ENCODE results near the gene AMPD1.

AMPD1 gene

GRCh38 chr1:114710360-114710759 is 15.0 kb upstream of the AMPD1 start:
- no peaks in the 10 kb centered on the region for H4K20me1 ChIP-seq (ENCODE audit: insufficient read depth, low read length)
- no peak overlapping the region for H3K9ac ChIP-seq (ENCODE audit: low read length)
- no peak overlapping the region for H3K27ac ChIP-seq (ENCODE audit: low read length)
- H3K36me3 ChIP-seq (replicated peaks; ENCODE audit: low read depth, low read length): peaks cover 22% of the 10 kb centered on the region
- TF ChIP-seq EZH2phosphoT487 (IDR thresholded peaks at IDR 0.05; ENCODE audit: low read depth): no peak
- TF ChIP-seq CTCF (IDR thresholded peaks at IDR 0.05; ENCODE audit: low read depth, low read length): no peak
- no peak overlapping the region for H3K4me2 ChIP-seq (ENCODE audit: low read length)
- H3K27me3 ChIP-seq (ENCODE audit: low read depth, low read length): no peaks in the 10 kb centered on the region
- no peaks in the 10 kb centered on the region for H3K9me3 ChIP-seq (ENCODE audit: insufficient read depth, low read length)
- no peak overlapping the region for H3K4me3 ChIP-seq (ENCODE audit: low read length)
- peaks cover 19% of the 10 kb centered on the region for H3K79me2 ChIP-seq (ENCODE audit: low read length)
- H2AFZ ChIP-seq (ENCODE audit: low read depth, low read length): no peak overlapping the region
- peaks cover 8% of the 10 kb centered on the region for H3K4me1 ChIP-seq (ENCODE audit: low read length)

DNA sequence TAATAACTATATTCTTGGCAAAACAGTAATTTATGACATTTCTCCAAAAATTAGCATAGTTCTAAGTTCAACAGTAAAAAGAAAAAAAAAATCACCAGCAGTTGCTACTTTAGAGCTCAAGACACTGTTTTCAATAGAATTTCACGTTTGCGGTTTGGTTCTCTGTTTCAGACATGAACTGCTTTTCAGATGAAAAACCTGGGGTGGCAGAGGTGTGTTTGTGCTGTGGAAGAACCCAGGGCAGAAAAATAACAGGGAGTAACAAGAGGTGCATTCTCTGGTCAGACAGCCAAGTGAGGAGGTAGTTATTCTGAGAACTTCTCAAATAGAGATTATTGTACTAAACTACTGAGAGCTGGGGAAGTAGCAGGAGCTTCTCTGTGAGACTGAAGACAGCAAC is 12.3 kb upstream of the AMPD1 start:
- TF ChIP-seq CTCF (IDR thresholded peaks at IDR 0.05; ENCODE audit: low read depth, low read length) (no peak), EZH2phosphoT487 (IDR thresholded peaks at IDR 0.05; ENCODE audit: low read depth) (no peak)
- no peak overlapping the region for H3K9ac ChIP-seq (ENCODE audit: low read length)
- no peaks in the 10 kb centered on the region for H4K20me1 ChIP-seq (ENCODE audit: insufficient read depth, low read length)
- H3K79me2 ChIP-seq (ENCODE audit: low read length): no peaks in the 10 kb centered on the region; the same call in 1 of the 2 replicates
- peaks cover 8% of the 10 kb centered on the region; the same call in 1 of the 2 replicates for H3K4me1 ChIP-seq (ENCODE audit: low read length)
- peaks cover 18% of the 10 kb centered on the region for H3K36me3 ChIP-seq (replicated peaks; ENCODE audit: low read depth, low read length)
- no peak overlapping the region for H2AFZ ChIP-seq (ENCODE audit: low read depth, low read length)
- no peak overlapping the region for H3K27ac ChIP-seq (ENCODE audit: low read length)
- H3K27me3 ChIP-seq (ENCODE audit: low read depth, low read length): no peaks in the 10 kb centered on the region
- no peak overlapping the region for H3K4me2 ChIP-seq (ENCODE audit: low read length)
- no peaks in the 10 kb centered on the region for H3K9me3 ChIP-seq (ENCODE audit: insufficient read depth, low read length)
- no peak overlapping the region for H3K4me3 ChIP-seq (ENCODE audit: low read length)

- Histone ChIP-seq H4K20me1 (ENCODE audit: insufficient read depth, low read length) (no peaks in the 10 kb centered on the region), H3K4me1 (ENCODE audit: low read length) (peaks cover 8% of the 10 kb centered on the region; the same call in 1 of the 2 replicates), H3K4me3 (ENCODE audit: low read length) (no peak overlapping the region), H2AFZ (ENCODE audit: low read depth, low read length) (no peak overlapping the region), H3K79me2 (ENCODE audit: low read length) (no peaks in the 10 kb centered on the region), H3K27me3 (ENCODE audit: low read depth, low read length) (no peaks in the 10 kb centered on the region), H3K27ac (ENCODE audit: low read length) (no peak overlapping the region), H3K4me2 (ENCODE audit: low read length) (no peak overlapping the region), H3K9me3 (ENCODE audit: insufficient read depth, low read length) (no peaks in the 10 kb centered on the region), H3K36me3 (replicated peaks; ENCODE audit: low read depth, low read length) (peaks cover 13% of the 10 kb centered on the region), H3K9ac (ENCODE audit: low read length) (no peak overlapping the region)
- TF ChIP-seq CTCF (IDR thresholded peaks at IDR 0.05; ENCODE audit: low read depth, low read length) (no peak), EZH2phosphoT487 (IDR thresholded peaks at IDR 0.05; ENCODE audit: low read depth) (no peak)
These were observed 7.9 kb upstream of the AMPD1 start for GRCh38 chr1:114703242-114703641.

DNA sequence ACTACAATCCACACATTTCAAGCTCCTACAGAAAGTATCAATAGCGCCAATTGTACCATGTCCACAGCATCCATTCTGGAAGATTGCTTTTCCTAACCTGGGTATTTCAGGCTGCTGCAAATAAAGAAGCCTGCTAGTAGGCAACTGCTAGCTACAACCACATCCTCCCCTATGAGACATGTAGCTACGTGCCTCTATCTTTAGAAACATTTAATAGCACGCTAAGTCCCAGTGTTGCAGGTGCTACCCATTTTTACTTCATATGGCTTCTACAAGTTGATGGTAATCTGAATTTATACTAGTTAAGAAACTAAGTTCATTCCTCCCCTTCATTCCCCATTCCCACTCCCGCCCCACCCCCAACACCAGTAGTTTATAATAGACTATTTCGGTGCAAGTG is 7.4 kb upstream of the AMPD1 start:
- Histone ChIP-seq H3K36me3 (replicated peaks; ENCODE audit: low read depth, low read length) (peaks cover 11% of the 10 kb centered on the region), H3K27ac (ENCODE audit: low read length) (no peak overlapping the region), H3K79me2 (ENCODE audit: low read length) (no peaks in the 10 kb centered on the region), H2AFZ (ENCODE audit: low read depth, low read length) (no peak overlapping the region), H3K27me3 (ENCODE audit: low read depth, low read length) (no peaks in the 10 kb centered on the region), H3K9me3 (ENCODE audit: insufficient read depth, low read length) (no peaks in the 10 kb centered on the region), H4K20me1 (ENCODE audit: insufficient read depth, low read length) (no peaks in the 10 kb centered on the region), H3K4me2 (ENCODE audit: low read length) (no peak overlapping the region), H3K4me3 (ENCODE audit: low read length) (no peak overlapping the region), H3K4me1 (ENCODE audit: low read length) (peaks cover 8% of the 10 kb centered on the region; the same call in 1 of the 2 replicates), H3K9ac (ENCODE audit: low read length) (no peak overlapping the region)
- TF ChIP-seq CTCF (IDR thresholded peaks at IDR 0.05; ENCODE audit: low read depth, low read length): no peak
- no peak for TF ChIP-seq EZH2phosphoT487 (IDR thresholded peaks at IDR 0.05; ENCODE audit: low read depth)
